ENCODE results near the gene ANKMY1. TPM values are rescaled to one million over a fixed set of nuclear protein-coding genes. Genes with fewer than 3 reads are reported as not detected.

ANKMY1 gene
- total and polyA plus RNA-seq, 2 experiments from 2014 or later: 2.3 to 8.9 TPM

DNA sequence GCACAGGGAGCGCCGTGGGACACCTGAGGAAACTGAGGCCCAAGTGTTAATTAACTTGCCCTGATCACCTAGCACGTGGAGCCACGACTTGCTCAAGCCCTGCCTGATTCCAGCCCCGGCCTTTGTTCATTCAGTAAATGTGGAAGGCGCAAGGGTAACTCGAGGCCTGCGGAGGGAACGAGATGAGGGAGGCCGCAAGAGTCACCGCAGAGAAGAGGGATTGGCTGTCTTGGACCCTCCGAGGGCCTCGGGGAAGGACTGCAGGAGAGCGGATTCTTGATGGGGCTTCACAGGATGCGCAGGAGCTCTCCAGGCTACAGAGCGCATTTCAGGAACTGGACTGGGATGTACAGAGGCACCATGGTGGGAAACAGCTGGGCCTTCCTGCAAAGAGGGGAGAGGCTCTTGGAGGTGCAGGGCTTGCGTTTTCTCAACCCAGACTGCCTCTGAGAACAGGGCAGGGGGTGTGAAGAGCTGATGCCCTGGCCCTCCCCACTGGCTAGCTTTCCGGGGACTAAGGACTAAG is 511 bp upstream of the ANKMY1 start:
- Histone ChIP-seq H3K4me2 (peak overlapping the region; percentile 71), H3F3A (replicated peaks; ENCODE audit: low read depth) (0 out of 2 replicates have a peak, but pooled peaks cover 5% of the 10 kb centered on the region), H4K20me1 (replicated peaks; ENCODE audit: insufficient read depth) (no peaks in the 10 kb centered on the region), H3K9me2 (ENCODE audit: insufficient read depth) (peaks cover 6% of the 10 kb centered on the region), H2AFZ (peak overlapping the region; percentile 32; the same call in 1 of the 2 replicates), H3K4me3 (peak overlapping the region; percentile 56; the same call in 1 of the 2 replicates), H3K36me3 (ENCODE audit: insufficient read depth) (no peaks in the 10 kb centered on the region), H3K27me3 (ENCODE audit: insufficient read depth) (peaks cover 24% of the 10 kb centered on the region), H3K27ac (ENCODE audit: low read depth) (no peak overlapping the region), H3K79me2 (replicated peaks; ENCODE audit: insufficient read depth) (peaks cover 9% of the 10 kb centered on the region; the same call in 1 of the 2 replicates), H3K4me1 (ENCODE audit: insufficient read depth) (peaks cover 15% of the 10 kb centered on the region)
- peaks cover 32% of the 10 kb centered on the region for H3K27me3 Mint-ChIP-seq (ENCODE audit: insufficient read depth, low read depth, poor library complexity)
- no peaks in the 10 kb centered on the region; the same call in 2 of the 3 replicates for H3K9me3 Mint-ChIP-seq
- H3K4me1 Mint-ChIP-seq: peaks cover 26% of the 10 kb centered on the region
- peaks cover 8% of the 10 kb centered on the region; the same call in 2 of the 3 replicates for H3K36me3 Mint-ChIP-seq (ENCODE audit: low read depth)
- DNase-seq (ENCODE audit: low spot score): peak; percentile 68
- no peak for TF ChIP-seq ZNF114 (CRISPR knock-in tag; IDR thresholded peaks at IDR 0.05)
- no peak for TF ChIP-seq NANOG (IDR thresholded peaks at IDR 0.05; ENCODE audit: borderline replicate concordance)
- TF ChIP-seq, protein P1, sequence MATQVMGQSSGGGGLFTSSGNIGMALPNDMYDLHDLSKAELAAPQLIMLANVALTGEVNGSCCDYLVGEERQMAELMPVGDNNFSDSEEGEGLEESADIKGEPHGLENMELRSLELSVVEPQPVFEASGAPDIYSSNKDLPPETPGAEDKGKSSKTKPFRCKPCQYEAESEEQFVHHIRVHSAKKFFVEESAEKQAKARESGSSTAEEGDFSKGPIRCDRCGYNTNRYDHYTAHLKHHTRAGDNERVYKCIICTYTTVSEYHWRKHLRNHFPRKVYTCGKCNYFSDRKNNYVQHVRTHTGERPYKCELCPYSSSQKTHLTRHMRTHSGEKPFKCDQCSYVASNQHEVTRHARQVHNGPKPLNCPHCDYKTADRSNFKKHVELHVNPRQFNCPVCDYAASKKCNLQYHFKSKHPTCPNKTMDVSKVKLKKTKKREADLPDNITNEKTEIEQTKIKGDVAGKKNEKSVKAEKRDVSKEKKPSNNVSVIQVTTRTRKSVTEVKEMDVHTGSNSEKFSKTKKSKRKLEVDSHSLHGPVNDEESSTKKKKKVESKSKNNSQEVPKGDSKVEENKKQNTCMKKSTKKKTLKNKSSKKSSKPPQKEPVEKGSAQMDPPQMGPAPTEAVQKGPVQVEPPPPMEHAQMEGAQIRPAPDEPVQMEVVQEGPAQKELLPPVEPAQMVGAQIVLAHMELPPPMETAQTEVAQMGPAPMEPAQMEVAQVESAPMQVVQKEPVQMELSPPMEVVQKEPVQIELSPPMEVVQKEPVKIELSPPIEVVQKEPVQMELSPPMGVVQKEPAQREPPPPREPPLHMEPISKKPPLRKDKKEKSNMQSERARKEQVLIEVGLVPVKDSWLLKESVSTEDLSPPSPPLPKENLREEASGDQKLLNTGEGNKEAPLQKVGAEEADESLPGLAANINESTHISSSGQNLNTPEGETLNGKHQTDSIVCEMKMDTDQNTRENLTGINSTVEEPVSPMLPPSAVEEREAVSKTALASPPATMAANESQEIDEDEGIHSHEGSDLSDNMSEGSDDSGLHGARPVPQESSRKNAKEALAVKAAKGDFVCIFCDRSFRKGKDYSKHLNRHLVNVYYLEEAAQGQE (IDR thresholded peaks at IDR 0.05; ENCODE audit: unreplicated experiment): no peak
- no peak; the same call in 1 of the 2 replicates for TF ChIP-seq POLR2AphosphoS5 (IDR thresholded peaks at IDR 0.05; ENCODE audit: low read depth)
- TF ChIP-seq, protein P2, sequence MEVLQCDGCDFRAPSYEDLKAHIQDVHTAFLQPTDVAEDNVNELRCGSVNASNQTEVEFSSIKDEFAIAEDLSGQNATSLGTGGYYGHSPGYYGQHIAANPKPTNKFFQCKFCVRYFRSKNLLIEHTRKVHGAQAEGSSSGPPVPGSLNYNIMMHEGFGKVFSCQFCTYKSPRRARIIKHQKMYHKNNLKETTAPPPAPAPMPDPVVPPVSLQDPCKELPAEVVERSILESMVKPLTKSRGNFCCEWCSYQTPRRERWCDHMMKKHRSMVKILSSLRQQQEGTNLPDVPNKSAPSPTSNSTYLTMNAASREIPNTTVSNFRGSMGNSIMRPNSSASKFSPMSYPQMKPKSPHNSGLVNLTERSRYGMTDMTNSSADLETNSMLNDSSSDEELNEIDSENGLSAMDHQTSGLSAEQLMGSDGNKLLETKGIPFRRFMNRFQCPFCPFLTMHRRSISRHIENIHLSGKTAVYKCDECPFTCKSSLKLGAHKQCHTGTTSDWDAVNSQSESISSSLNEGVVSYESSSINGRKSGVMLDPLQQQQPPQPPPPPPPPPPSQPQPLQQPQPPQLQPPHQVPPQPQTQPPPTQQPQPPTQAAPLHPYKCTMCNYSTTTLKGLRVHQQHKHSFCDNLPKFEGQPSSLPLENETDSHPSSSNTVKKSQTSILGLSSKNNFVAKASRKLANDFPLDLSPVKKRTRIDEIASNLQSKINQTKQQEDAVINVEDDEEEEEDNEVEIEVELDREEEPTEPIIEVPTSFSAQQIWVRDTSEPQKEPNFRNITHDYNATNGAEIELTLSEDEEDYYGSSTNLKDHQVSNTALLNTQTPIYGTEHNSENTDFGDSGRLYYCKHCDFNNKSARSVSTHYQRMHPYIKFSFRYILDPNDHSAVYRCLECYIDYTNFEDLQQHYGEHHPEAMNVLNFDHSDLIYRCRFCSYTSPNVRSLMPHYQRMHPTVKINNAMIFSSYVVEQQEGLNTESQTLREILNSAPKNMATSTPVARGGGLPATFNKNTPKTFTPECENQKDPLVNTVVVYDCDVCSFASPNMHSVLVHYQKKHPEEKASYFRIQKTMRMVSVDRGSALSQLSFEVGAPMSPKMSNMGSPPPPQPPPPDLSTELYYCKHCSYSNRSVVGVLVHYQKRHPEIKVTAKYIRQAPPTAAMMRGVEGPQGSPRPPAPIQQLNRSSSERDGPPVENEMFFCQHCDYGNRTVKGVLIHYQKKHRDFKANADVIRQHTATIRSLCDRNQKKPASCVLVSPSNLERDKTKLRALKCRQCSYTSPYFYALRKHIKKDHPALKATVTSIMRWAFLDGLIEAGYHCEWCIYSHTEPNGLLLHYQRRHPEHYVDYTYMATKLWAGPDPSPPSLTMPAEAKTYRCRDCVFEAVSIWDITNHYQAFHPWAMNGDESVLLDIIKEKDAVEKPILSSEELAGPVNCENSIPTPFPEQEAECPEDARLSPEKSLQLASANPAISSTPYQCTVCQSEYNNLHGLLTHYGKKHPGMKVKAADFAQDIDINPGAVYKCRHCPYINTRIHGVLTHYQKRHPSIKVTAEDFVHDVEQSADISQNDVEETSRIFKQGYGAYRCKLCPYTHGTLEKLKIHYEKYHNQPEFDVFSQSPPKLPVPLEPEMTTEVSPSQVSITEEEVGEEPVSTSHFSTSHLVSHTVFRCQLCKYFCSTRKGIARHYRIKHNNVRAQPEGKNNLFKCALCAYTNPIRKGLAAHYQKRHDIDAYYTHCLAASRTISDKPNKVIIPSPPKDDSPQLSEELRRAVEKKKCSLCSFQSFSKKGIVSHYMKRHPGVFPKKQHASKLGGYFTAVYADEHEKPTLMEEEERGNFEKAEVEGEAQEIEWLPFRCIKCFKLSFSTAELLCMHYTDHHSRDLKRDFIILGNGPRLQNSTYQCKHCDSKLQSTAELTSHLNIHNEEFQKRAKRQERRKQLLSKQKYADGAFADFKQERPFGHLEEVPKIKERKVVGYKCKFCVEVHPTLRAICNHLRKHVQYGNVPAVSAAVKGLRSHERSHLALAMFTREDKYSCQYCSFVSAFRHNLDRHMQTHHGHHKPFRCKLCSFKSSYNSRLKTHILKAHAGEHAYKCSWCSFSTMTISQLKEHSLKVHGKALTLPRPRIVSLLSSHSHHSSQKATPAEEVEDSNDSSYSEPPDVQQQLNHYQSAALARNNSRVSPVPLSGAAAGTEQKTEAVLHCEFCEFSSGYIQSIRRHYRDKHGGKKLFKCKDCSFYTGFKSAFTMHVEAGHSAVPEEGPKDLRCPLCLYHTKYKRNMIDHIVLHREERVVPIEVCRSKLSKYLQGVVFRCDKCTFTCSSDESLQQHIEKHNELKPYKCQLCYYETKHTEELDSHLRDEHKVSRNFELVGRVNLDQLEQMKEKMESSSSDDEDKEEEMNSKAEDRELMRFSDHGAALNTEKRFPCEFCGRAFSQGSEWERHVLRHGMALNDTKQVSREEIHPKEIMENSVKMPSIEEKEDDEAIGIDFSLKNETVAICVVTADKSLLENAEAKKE (CRISPR knock-in tag; IDR thresholded peaks at IDR 0.05): no peak
- TF ChIP-seq ZNF331 (CRISPR knock-in tag; IDR thresholded peaks at IDR 0.05; ENCODE audit: low read depth): no peak
- TF ChIP-seq EZH2 (IDR thresholded peaks at IDR 0.05; ENCODE audit: low read depth, unreplicated experiment): no peak
- no peak for TF ChIP-seq JUNB (IDR thresholded peaks at IDR 0.05; ENCODE audit: unreplicated experiment)
- no peak for TF ChIP-seq EZH2phosphoT487 (IDR thresholded peaks at IDR 0.05; ENCODE audit: unreplicated experiment)
- TF ChIP-seq STAT1 (IDR thresholded peaks at IDR 0.05; ENCODE audit: unreplicated experiment): no peak
- TF ChIP-seq, protein P3, sequence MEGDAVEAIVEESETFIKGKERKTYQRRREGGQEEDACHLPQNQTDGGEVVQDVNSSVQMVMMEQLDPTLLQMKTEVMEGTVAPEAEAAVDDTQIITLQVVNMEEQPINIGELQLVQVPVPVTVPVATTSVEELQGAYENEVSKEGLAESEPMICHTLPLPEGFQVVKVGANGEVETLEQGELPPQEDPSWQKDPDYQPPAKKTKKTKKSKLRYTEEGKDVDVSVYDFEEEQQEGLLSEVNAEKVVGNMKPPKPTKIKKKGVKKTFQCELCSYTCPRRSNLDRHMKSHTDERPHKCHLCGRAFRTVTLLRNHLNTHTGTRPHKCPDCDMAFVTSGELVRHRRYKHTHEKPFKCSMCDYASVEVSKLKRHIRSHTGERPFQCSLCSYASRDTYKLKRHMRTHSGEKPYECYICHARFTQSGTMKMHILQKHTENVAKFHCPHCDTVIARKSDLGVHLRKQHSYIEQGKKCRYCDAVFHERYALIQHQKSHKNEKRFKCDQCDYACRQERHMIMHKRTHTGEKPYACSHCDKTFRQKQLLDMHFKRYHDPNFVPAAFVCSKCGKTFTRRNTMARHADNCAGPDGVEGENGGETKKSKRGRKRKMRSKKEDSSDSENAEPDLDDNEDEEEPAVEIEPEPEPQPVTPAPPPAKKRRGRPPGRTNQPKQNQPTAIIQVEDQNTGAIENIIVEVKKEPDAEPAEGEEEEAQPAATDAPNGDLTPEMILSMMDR (conservative IDR thresholded peaks at IDR 0.05; ENCODE audit: low read depth in 2 of 2): no peak
- TF ChIP-seq CREB1 (CRISPR knock-in tag; IDR thresholded peaks at IDR 0.05; ENCODE audit: low read depth): no peak
- H3K4me3 Mint-ChIP-seq: peak overlapping the region; percentile 59
- H3K27ac Mint-ChIP-seq: no peak overlapping the region
- peak; percentile 1 for ATAC-seq
